Activated CD4-positive, CD25-positive, alpha-beta regulatory T cell (primary cell): ENCODE results near the gene BEST1.

Experiments
- DNase-seq, 4 experiments: peaks; one replicate each; lab custom pipeline; 2025; lab: John Stamatoyannopoulos, UW

The BEST1 gene

DNA sequence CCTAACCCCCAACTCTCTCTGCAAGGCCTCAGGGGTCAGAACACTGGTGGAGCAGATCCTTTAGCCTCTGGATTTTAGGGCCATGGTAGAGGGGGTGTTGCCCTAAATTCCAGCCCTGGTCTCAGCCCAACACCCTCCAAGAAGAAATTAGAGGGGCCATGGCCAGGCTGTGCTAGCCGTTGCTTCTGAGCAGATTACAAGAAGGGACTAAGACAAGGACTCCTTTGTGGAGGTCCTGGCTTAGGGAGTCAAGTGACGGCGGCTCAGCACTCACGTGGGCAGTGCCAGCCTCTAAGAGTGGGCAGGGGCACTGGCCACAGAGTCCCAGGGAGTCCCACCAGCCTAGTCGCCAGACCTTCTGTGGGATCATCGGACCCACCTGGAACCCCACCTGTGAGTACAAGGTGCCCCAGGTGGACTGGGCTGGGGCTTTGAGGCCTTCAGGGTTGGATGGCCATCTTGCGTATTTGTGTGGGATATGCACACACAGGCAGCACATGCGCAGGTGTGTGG, at the start of gene BEST1:
BEST1 (plus strand) TSS at position 317 of the 513 bp plus-strand sequence. CDS start 1,456 bp downstream, outside the sequence.
- DNase-seq, result no peak

DNA sequence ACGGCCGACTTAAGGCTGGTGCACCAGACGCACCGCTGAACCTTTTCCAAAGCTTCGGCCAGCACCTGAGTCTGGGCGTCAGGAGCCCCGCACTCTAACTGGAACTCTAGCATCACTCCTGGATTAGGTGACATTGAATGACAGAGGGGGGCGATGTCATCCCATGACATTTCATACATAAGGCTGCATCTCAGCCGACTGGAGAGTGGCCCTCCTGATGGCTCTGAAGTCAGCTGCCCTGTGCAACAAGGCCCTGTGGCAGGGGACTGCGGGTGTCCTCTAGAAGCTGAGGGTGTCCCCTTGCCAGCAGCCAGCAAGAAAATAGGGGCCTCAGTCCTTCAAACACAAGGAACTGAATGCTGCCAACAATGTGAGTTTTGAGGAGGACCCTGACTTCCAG, 48.8 kb upstream of the BEST1 start:
- no peak for DNase-seq

- DNase-seq, result no peak
Observed at GRCh38 chr11:61902313-61902712, 47.8 kb upstream of the BEST1 start.

GRCh38 chr11:61903845-61904244, 46.3 kb upstream of the BEST1 start:
- no peak for DNase-seq

- no peak for DNase-seq
Observed at GRCh38 chr11:61904539-61905048, 45.6 kb upstream of the BEST1 start.

- no peak for DNase-seq
Observed at GRCh38 chr11:61905067-61905696, 45.0 kb upstream of the BEST1 start.

- no peak for DNase-seq
Observed at GRCh38 chr11:61905801-61906521, 44.2 kb upstream of the BEST1 start.

DNA sequence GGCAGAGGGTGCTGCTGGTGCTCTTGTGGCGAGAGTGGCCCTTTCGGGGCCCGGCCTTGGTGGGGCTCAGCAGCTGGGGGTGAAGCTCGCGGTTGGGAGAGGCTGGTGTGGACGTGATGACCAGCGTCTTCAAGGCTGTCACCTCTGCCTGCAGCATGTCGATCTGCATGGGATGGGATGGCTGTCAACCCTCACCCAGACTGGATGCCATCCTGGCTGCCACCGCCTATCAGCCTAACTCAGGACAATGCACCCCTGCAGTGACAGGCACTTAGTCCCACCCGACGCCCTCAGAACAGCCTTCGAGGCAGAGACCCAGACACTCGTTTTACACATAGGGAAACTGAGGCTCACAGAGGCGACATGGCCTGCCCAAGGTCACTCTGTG, 43.6 kb upstream of the BEST1 start:
- DNase-seq, result no peak

DNA sequence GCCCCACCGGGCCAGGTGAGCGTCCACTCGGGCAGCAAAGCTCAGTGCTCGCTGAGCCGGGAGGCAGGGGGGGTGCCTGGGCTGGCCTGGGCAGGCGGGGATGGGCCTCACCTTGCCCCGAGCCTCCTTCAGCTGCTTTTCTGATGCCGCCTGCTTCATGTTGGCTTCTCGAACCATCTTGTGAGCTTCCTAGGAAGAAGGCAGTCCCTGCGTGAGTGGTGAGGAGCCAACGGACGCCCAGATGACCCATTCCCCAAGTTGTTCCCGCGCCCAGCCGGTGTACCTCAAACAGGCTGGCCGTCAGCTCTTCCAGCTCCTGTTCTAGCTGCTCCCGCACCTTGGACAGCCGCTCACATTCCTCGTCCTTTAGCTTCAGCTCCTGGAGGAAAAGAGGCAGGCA, 42.9 kb upstream of the BEST1 start:
- no peak for DNase-seq

- no peak for DNase-seq
Observed at GRCh38 chr11:61907871-61908729, 42.1 kb upstream of the BEST1 start.

DNA sequence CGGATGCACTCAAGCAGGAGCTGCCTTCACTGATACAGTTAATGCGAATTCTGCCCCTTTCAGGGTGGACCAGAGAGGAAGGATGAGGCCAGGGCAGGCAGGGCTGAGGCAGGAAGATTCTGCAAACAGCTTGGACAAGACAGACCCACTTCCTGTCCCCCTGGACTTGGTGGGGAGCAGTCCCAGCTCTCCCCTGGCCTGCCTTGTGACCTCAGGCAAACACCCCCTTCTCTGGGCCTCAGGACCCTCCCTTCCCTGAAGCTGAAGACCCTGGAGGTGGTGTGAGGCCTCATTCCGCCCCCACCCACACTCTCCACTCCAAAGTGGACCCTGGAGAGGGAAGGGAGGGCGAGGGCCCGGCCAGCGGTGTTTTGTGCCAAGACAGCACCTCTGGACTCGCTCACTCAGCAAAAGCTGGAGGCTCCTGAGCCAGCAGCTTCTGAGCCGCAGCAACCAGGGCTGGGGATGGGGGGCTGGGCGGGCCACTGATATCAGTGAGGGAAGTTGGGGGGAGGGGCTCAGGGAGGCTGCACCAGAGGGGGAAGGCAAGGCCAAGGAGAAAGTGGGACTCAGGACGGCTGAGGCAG, 41.3 kb upstream of the BEST1 start:
- no peak for DNase-seq

GRCh38 chr11:61910187-61911127, 39.7 kb upstream of the BEST1 start:
- DNase-seq, result no peak

DNA sequence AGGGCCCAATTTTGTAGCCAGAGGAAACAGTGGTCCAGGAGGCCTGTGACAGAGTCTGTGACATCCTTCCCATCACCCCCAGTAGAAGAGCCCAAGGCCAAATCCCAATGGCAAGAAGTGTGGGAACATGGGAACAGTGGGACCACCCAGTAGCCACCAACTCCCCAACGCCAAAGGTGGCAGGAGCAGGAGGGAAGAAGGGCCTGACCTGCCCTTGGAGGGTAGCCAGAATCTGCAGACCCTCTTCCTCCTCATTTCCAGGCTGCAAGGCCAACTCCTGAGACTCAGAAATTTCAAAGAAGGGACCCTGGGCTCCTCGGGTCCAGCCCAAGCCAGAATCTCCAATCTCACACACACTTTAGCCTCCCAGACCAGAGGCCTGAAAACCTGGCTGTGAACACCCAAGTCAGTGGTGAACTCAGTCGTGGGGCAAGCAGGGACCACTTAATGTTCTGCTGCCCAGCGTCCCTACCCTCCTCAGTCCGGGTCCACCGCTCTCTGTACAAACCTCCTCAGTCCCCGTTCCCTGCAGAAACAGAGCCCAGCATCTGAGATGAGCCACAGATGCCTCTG, 38.9 kb upstream of the BEST1 start:
- DNase-seq, result no peak

DNA sequence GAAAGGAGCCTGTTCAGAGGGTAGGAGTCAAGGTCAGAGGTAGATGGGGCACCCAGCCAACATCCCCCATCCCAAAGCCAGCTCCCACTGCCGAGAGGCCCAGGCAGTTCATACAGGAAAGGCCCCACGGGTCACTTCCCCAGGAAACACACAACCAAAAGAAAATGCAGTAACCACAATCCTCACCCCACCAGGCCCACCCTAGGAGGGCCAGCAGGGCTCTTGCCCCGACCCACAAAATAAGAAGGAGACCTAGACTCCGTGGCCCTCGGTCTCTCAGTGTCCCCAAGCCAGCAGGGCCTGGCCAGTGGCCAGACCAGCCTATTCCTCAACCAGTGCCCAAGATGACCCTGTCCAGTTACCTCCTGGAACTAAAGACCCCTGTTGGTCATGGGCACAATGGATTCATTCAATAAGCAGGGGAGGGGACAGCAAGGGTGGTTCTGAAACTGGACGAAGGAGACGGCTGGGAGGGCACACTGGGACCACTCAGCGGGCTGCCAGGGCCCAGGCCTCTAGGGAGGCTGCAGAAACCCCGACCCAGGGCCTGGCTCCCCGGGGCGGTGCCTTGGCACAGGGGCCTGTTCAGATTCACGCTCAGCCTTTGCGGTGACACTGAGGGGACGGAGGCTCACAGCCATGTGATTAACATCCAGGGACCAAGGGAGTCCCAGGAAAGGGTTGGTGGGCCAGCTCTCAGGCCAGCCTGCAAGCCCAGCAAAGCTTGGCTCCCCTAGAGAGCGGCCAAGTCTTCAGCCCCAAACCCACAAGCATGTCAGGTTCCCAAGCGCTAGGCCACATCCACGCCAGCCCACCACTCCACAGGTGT, 38.2 kb upstream of the BEST1 start:
- DNase-seq, result no peak

GRCh38 chr11:61912530-61912898, 37.6 kb upstream of the BEST1 start:
- no peak for DNase-seq

DNA sequence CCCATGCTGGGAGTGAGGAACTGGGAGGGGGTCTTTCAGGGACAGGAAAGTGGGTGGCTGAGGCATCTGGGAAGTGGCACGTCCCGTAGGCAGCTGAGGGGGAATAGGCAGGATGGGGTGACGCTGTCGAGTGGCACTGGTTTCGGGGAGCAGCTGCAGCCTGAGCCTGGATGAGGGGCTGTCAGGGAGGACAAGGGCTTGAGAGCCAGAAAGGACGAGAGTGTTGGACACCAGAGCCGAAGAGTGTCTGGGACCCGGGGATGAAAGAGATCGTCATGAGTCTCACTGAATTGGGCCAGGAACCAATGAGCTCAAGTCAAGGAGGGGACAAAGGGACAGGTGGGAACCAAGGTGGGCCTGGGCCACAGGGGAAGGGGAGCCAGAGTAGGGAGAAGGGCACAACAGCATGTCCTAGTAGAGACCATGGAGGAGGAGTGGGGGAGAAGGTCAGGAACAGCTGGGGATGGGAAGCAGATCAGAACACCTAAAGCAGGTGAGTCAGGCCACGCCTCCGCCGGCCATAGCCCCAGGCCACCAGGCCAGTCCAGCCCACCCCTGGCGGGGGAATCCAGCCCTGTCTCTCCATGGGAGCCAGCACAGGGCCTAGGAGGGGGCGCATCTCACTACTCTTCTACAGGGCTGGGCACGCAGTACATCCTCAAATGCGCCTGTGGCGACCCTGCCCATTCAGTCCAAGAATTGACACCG, 37.0 kb upstream of the BEST1 start:
- no peak for DNase-seq

DNA sequence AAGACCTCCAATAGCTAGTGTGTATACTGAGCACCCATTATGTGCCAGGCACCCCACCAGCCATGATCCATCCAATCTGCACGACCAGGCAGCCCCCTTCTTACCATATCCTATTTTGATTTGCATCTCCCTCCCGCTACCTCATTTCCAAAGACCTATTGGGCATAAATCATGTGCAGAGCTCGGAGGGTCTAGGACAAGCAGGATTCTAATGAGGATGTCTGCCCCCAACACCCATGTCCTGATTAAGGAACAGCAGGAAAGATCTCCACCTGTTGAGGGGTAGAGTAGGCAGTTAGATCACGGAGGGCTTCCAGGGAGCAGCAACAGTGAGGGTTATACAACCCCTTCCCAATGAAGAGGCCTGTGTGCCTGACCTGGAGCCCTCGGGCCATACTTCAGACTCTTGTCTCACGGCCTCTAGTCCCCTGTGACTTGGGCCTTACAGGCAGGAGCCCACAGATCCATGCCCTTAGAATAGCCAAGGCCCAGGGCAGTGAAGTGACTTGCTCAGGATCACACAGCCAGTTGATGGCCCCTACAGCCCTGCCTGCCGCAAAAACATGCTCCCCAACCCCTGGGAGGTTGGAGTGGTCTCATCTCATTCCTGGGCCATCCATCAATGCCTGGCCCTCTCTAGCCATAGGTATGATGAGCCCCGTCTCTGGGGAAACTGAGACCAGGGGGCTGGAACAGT, 36.3 kb upstream of the BEST1 start:
- DNase-seq, result no peak

DNA sequence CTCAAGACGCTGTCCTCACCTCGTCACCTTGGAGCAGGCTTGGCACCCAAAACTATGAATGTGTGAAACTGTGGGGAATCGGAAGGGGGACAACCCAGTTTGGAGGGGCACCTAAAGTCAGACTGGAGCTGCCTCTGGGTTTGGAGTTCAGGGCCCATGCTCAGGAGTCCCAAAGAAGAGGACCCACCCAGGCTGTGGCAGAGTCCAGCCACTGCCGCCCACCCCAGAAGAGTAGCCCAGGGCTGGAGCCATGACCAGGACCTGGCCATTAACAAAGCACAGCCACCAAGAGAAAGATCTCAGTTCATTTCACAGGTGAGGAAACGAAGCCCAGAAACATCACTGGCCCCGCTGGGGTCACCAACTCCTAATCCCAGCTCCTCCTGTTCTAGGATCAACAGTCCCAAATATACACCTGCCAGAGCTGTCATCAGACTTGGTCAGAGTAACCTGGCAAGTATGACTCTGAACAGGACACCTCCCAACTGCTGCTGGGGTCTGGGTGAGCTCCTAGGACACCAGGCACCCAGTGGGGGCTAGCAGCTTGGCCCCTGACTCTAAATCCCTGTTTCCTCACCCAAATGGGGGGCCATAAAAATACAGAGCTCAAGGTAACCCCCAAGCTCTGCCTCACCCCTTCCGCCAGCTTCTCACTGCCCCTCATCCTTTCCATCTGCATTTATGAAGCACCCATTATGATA, 35.5 kb upstream of the BEST1 start:
- no peak for DNase-seq
